KMS-11 (cell line): ENCODE data around the gene TAF4.
"Not testable (repeated sequence)": the region's sequence is repeated elsewhere in the genome, so short reads cannot be mapped to it uniquely, and the experiment has no call there.

Experiments used
- H2AFZ ChIP-seq: fragments of 200-600 bp; sonication (generic); 2 replicates; pipeline ENCODE4 v1.6.1; 2016; ENCODE audit warnings: antibody characterized with exemption, mixed run types, low read depth
- H3K27ac ChIP-seq: fragments of 200-600 bp; sonication (generic); 2 replicates; pipeline ENCODE4 v1.6.1; 2016; ENCODE audit warnings: mild to moderate bottlenecking, mixed run types
- H3K27me3 ChIP-seq: fragments of 200-600 bp; sonication (generic); 2 replicates; pipeline ENCODE4 v1.6.1; 2017; ENCODE audit warnings: mild to moderate bottlenecking, low read depth, mixed run types, moderate library complexity; ENCODE audit not compliant: insufficient read depth
- H3K36me3 ChIP-seq: fragments of 200-600 bp; sonication (generic); 2 replicates; pipeline ENCODE4 v1.6.1; 2017; ENCODE audit warnings: mild to moderate bottlenecking, mixed run types; ENCODE audit not compliant: insufficient read depth
- H3K4me1 ChIP-seq: fragments of 200-600 bp; sonication (generic); 2 replicates; pipeline ENCODE4 v1.6.1; 2016; ENCODE audit warnings: mild to moderate bottlenecking, low read depth, mixed run types; ENCODE audit not compliant: poor library complexity, severe bottlenecking
- H3K4me2 ChIP-seq: fragments of 200-600 bp; sonication (generic); 2 replicates; pipeline ENCODE4 v1.7.0; 2016; ENCODE audit warnings: mild to moderate bottlenecking, mixed run types
- H3K4me3 ChIP-seq: fragments of 200-600 bp; sonication (generic); IDR thresholded peaks from 2 replicates; pipeline ENCODE4 v1.6.1; 2017; ENCODE audit warnings: low read depth, low read length, mixed read lengths; ENCODE audit not compliant: insufficient read depth
- H3K79me2 ChIP-seq: fragments of 200-600 bp; sonication (generic); 2 replicates; pipeline ENCODE4 v1.6.1; 2016; ENCODE audit warnings: low read depth, mixed run types; ENCODE audit not compliant: insufficient read depth
- H3K9ac ChIP-seq: fragments of 200-600 bp; sonication (generic); 2 replicates; pipeline ENCODE4 v1.6.1; 2016; ENCODE audit warnings: mild to moderate bottlenecking, mixed run types
- H4K20me1 ChIP-seq: fragments of 200-600 bp; sonication (generic); 2 replicates; pipeline ENCODE4 v1.6.1; 2016; ENCODE audit warnings: mild to moderate bottlenecking, mixed run types; ENCODE audit not compliant: insufficient read depth
- TF ChIP-seq, protein P1 (sequence below): fragments of 200-600 bp; sonication (generic); conservative IDR thresholded peaks from 2 replicates; pipeline ENCODE4 v1.6.1; 2017; ENCODE audit warnings: low read depth, mild to moderate bottlenecking, antibody characterized with exemption, low read length, moderate library complexity, mixed read lengths

TAF4 gene

DNA sequence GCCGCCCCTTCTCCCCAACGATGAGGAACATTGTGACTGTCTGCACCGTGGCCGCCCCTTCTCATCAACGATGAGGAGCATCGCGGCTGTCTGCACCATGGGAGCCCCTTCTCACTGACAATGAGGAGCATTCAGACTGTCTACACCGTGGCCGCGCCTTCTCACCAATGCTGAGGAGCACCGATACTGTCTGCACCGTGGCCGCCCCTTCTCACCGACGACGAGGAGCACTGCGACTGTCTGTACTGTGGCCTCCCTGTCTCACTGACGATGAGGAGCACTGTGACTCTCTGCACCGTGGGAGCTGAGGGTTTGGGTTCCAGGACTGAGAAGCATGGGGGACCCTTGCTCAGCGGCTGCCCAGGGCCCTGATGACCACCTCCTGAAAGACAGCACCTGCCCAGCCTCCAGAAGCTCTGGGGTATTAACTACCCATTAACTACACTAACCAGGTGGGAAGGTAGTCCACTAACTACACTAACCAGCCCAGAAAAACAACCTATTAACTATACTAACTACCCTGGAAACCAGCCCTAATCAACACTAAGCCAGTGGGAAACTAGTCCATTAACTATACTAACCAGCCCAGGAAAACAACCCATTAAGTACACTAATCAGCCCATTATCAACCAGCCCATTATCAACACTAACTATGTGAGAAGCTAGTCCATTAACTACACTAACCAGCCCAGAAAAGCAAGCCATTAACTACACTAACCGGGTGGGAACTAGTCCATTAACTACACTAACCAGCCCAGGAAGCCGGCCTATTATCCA, 116.9 kb downstream of the TAF4 start:
- H3K79me2 ChIP-seq, result no peaks in the 10 kb centered on the region
- no peak overlapping the region for H2AFZ ChIP-seq
- H3K4me1 ChIP-seq, result no peaks in the 10 kb centered on the region
- no peaks in the 10 kb centered on the region for H4K20me1 ChIP-seq
- H3K4me3 ChIP-seq, result no peak overlapping the region
- H3K9ac ChIP-seq, result no peak overlapping the region
- H3K36me3 ChIP-seq, result no peaks in the 10 kb centered on the region
- H3K4me2 ChIP-seq, result no peak overlapping the region
- H3K27ac ChIP-seq, result no peak overlapping the region
- no peaks in the 10 kb centered on the region for H3K27me3 ChIP-seq
- TF ChIP-seq, protein P1, sequence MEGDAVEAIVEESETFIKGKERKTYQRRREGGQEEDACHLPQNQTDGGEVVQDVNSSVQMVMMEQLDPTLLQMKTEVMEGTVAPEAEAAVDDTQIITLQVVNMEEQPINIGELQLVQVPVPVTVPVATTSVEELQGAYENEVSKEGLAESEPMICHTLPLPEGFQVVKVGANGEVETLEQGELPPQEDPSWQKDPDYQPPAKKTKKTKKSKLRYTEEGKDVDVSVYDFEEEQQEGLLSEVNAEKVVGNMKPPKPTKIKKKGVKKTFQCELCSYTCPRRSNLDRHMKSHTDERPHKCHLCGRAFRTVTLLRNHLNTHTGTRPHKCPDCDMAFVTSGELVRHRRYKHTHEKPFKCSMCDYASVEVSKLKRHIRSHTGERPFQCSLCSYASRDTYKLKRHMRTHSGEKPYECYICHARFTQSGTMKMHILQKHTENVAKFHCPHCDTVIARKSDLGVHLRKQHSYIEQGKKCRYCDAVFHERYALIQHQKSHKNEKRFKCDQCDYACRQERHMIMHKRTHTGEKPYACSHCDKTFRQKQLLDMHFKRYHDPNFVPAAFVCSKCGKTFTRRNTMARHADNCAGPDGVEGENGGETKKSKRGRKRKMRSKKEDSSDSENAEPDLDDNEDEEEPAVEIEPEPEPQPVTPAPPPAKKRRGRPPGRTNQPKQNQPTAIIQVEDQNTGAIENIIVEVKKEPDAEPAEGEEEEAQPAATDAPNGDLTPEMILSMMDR, result no peak

DNA sequence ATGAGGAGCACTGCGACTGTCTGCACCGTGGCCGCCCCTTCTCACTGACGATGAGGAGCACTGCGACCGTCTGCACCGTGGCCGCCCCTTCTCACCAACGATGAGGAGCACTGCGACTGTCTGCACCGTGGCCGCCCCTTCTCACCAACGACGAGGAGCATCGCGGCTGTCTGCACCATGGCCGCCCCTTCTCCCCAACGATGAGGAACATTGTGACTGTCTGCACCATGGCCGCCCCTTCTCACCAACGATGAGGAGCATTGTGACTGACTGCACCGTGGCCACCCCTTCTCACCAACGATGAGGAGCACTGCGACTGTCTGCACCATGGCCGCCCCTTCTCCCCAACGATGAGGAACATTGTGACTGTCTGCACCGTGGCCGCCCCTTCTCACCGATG, 117.6 kb downstream of the TAF4 start:
- H2AFZ ChIP-seq, H3K4me2 ChIP-seq, H3K27me3 ChIP-seq, H3K27ac ChIP-seq, H3K36me3 ChIP-seq, H3K9ac ChIP-seq, H4K20me1 ChIP-seq, H3K79me2 ChIP-seq, H3K4me3 ChIP-seq, H3K4me1 ChIP-seq: not testable (repeated sequence)

DNA sequence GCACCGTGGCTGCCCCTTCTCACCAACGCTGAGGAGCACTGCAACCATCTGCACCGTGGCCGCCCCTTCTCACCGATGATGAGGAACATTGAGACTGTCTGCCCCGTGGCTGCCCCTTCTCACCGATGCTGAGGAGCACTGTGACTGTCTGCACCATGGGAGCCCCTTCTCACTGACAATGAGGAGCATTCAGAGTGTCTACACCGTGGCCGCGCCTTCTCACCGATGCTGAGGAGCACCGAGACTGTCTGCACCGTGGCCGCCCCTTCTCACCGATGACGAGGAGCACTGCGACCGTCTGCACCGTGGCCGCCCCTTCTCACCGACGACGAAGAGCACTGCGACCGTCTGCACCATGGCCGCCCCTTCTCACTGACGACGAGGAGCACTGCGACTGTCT, 120.2 kb downstream of the TAF4 start:
- not testable (repeated sequence) for H3K4me3 ChIP-seq, H2AFZ ChIP-seq, H3K27ac ChIP-seq, H3K27me3 ChIP-seq, H3K79me2 ChIP-seq, H4K20me1 ChIP-seq, H3K4me1 ChIP-seq, H3K9ac ChIP-seq, H3K36me3 ChIP-seq, H3K4me2 ChIP-seq

DNA sequence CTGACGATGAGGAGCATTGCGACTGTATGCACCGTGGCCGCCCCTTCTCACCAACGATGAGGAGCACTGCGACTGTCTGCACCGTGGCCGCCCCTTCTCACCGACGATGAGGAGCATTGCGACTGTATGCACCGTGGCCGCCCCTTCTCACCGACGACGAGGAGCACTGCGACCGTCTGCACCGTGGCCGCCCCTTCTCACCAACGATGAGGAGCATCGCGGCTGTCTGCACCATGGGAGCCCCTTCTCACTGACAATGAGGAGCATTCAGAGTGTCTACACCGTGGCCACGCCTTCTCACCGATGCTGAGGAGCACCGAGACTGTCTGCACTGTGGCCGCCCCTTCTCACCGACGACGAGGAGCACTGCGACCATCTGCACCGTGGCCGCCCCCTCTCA, 120.7 kb downstream of the TAF4 start:
- H2AFZ ChIP-seq, result not testable (repeated sequence)

DNA sequence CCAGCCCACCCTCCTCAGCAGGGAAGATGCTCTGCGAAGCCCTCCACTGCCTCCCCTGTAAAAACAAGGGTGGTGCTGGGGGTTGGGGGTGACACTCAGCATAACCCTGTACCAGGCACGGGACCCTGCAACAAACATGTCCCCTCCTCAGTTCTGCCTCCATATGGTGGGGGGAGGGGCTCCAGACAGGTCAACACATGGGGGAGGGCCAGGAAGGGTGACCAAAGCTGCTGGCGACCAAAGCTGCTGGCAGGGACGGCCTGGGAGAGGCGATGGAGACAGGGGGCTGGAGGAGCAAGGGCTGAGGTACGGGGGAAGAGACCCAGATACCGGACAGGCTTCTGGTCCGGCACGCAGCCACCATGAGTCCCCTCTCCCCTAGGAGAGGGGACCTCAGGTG, 123.2 kb downstream of the TAF4 start:
- no peak overlapping the region for H3K4me2 ChIP-seq
- no peaks in the 10 kb centered on the region for H3K4me1 ChIP-seq
- no peaks in the 10 kb centered on the region for H3K36me3 ChIP-seq
- H4K20me1 ChIP-seq, result no peaks in the 10 kb centered on the region
- H3K9ac ChIP-seq, result no peak overlapping the region
- no peak overlapping the region for H3K4me3 ChIP-seq
- no peak overlapping the region for H2AFZ ChIP-seq
- H3K27ac ChIP-seq, result no peak overlapping the region
- peaks cover 33% of the 10 kb centered on the region for H3K27me3 ChIP-seq
- H3K79me2 ChIP-seq, result no peaks in the 10 kb centered on the region
- TF ChIP-seq, protein P1, result no peak

More for the DNA sequence above, 120.7 kb downstream of the TAF4 start:
- H4K20me1 ChIP-seq, H3K36me3 ChIP-seq, H3K27ac ChIP-seq, H3K4me1 ChIP-seq, H3K79me2 ChIP-seq, H3K4me2 ChIP-seq, H3K9ac ChIP-seq, H3K4me3 ChIP-seq: not testable (repeated sequence)
- peaks cover 13% of the 10 kb centered on the region for H3K27me3 ChIP-seq

DNA sequence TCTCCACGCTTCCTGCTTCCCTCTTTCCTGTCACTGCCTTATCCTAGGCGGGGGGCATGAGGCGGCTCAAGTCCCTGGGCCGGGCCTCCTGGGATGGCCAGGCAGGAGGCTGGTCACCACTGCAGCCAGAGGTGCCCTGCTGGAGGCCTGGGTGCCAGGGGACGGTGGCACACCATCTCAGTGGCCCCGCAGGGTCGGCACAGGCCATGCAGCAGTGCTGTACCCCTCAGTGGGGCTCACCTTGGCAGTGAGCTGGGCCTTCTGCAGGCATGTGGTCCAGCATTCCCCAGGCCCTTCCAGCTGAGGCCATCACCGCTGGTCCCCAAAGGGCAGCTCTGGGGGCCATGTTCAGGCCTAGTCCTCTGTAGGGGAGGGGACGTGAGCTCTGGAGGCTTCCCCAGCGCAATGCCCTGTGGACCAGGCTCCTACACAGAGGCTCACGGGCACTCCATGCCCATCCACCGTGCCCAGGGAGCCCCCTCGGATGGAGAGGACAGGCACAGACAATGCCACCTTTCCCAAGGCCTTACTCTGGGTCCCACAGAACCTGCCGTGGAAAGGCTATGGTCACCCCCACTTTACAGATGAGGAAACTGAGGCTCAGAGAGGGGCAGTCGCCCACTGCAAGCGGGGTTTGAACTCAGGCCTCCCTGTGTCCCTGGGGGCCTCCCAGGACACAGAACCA, 123.8 kb downstream of the TAF4 start:
- Histone ChIP-seq H2AFZ (no peak overlapping the region), H3K4me1 (no peaks in the 10 kb centered on the region), H3K4me2 (no peak overlapping the region), H3K79me2 (no peaks in the 10 kb centered on the region), H3K36me3 (no peaks in the 10 kb centered on the region), H3K27me3 (peaks cover 37% of the 10 kb centered on the region), H3K9ac (no peak overlapping the region), H3K4me3 (no peak overlapping the region), H4K20me1 (no peaks in the 10 kb centered on the region), H3K27ac (no peak overlapping the region)
- TF ChIP-seq, protein P1, result no peak
